Ascending aorta (tissue), 2 donors: ENCODE results near the gene GLI1. TPM values are rescaled to one million over a fixed set of nuclear protein-coding genes. Genes with fewer than 3 reads are reported as not detected.
"Not testable (repeated sequence)": the region's sequence is repeated elsewhere in the genome, so short reads cannot be mapped to it uniquely, and the experiment has no call there.

Experiments
- DNase-seq, 2 donors: peaks; one replicate each; pipeline ENCODE4 v3.0.0-alpha.2; 2019; ENCODE audit warnings: low spot score in 2 of 2
- H3K27ac ChIP-seq, 2 donors: fragments of 200-600 bp; sonication (generic); one replicate each; pipeline ENCODE4 v1.5.1; 2016 to 2017; ENCODE audit warnings: mild to moderate bottlenecking in 1 of 2
- H3K27me3 ChIP-seq: fragments of 200-600 bp; sonication (generic); one replicate; pipeline ENCODE4 v1.5.1; 2017
- H3K36me3 ChIP-seq, 2 donors: fragments of 200-600 bp; sonication (generic); one replicate each; pipeline ENCODE4 v1.5.1; 2016
- H3K4me1 ChIP-seq, 2 donors: fragments of 200-600 bp; sonication (generic); one replicate each; pipeline ENCODE4 v1.5.1; 2016 to 2017; ENCODE audit warnings: mild to moderate bottlenecking in 1 of 2
- H3K4me3 ChIP-seq, 2 donors: fragments of 200-600 bp; sonication (generic); one replicate each; pipeline ENCODE4 v1.5.1; 2016 to 2017; ENCODE audit warnings: mild to moderate bottlenecking in 1 of 2
- H3K9me3 ChIP-seq, 2 donors: fragments of 200-600 bp; sonication (generic); one replicate each; pipeline ENCODE4 v1.5.1; 2016
- intact Hi-C: fragments of 100-400 bp; cut with DNase I; formaldehyde crosslinking; loops from one replicate; pipeline ENCODE4 v1.15.1; 2023
- total RNA-seq: library from RNA; depleted of rRNA; stranded (reverse); fragments of >200 nt; gene quantifications from one replicate; pipeline ENCODE4 v1.1.0, GENCODE V29; 2016
- TF ChIP-seq, protein P1 (sequence below), 3 experiments: fragments of 200-600 bp in 2 of 3; fragments of 450-650 bp in 1 of 3; sonication (generic) in 2 of 3; IDR thresholded peaks; one replicate each; pipeline ENCODE4 v1.5.1; 2016 to 2019; ENCODE audit warnings: antibody characterized with exemption in 3 of 3, mild to moderate bottlenecking in 1 of 3, moderate library complexity in 1 of 3

GLI1 gene
- total RNA-seq, 1 donor from 2014 or later = 2.8 TPM

- peaks cover 0 to 14% of the 10 kb centered on the region in 2 donors for H3K36me3 ChIP-seq
- TF ChIP-seq, protein P1, sequence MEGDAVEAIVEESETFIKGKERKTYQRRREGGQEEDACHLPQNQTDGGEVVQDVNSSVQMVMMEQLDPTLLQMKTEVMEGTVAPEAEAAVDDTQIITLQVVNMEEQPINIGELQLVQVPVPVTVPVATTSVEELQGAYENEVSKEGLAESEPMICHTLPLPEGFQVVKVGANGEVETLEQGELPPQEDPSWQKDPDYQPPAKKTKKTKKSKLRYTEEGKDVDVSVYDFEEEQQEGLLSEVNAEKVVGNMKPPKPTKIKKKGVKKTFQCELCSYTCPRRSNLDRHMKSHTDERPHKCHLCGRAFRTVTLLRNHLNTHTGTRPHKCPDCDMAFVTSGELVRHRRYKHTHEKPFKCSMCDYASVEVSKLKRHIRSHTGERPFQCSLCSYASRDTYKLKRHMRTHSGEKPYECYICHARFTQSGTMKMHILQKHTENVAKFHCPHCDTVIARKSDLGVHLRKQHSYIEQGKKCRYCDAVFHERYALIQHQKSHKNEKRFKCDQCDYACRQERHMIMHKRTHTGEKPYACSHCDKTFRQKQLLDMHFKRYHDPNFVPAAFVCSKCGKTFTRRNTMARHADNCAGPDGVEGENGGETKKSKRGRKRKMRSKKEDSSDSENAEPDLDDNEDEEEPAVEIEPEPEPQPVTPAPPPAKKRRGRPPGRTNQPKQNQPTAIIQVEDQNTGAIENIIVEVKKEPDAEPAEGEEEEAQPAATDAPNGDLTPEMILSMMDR (IDR thresholded peaks at IDR 0.05) = no peak
- H3K9me3 ChIP-seq = no peaks in the 10 kb centered on the region
- H3K27ac ChIP-seq = peak overlapping the region in 1 of 2 donors; percentile 24
- H3K27me3 ChIP-seq = no peaks in the 10 kb centered on the region
- no peak for DNase-seq
- intact Hi-C loops = no loop called here
- no peak overlapping the region for H3K4me3 ChIP-seq
- peaks cover 0 to 13% of the 10 kb centered on the region in 2 donors for H3K4me1 ChIP-seq
Observed at GRCh38 chr12:57418255-57418654, 41.3 kb upstream of the GLI1 start.

- peaks cover 0 to 13% of the 10 kb centered on the region in 2 donors for H3K4me1 ChIP-seq
- DNase-seq = no peak
- H3K27ac ChIP-seq = no peak overlapping the region
- no peaks in the 10 kb centered on the region for H3K27me3 ChIP-seq
- intact Hi-C loops = no loop called here
- peaks cover 0 to 16% of the 10 kb centered on the region in 2 donors for H3K36me3 ChIP-seq
- no peaks in the 10 kb centered on the region for H3K9me3 ChIP-seq
- TF ChIP-seq, protein P1 (IDR thresholded peaks at IDR 0.05) = no peak
- H3K4me3 ChIP-seq = no peak overlapping the region
Observed at GRCh38 chr12:57419495-57419894, 40.1 kb upstream of the GLI1 start.

GRCh38 chr12:57420482-57420881 lies 39.1 kb upstream of the GLI1 start:
- intact Hi-C loops = no loop called here
- H3K36me3 ChIP-seq = peaks cover 0 to 21% of the 10 kb centered on the region in 2 donors
- H3K4me3 ChIP-seq = no peak overlapping the region
- no peak for DNase-seq
- H3K9me3 ChIP-seq = no peaks in the 10 kb centered on the region
- peaks cover 0 to 13% of the 10 kb centered on the region in 2 donors for H3K4me1 ChIP-seq
- TF ChIP-seq, protein P1 (IDR thresholded peaks at IDR 0.05) = no peak
- no peaks in the 10 kb centered on the region for H3K27me3 ChIP-seq
- H3K27ac ChIP-seq = no peak overlapping the region

GRCh38 chr12:57426948-57427347 lies 32.6 kb upstream of the GLI1 start:
- DNase-seq, H3K27me3 ChIP-seq, H3K4me3 ChIP-seq, intact Hi-C loops, H3K27ac ChIP-seq, H3K9me3 ChIP-seq, H3K4me1 ChIP-seq: not testable (repeated sequence)
- peaks cover 0 to 21% of the 10 kb centered on the region in 2 donors for H3K36me3 ChIP-seq

- DNase-seq = no peak
- TF ChIP-seq, protein P1 (IDR thresholded peaks at IDR 0.05) = no peak
- Histone ChIP-seq H3K9me3 (no peaks in the 10 kb centered on the region), H3K27ac (peak overlapping the region; percentile 94 to 100), H3K27me3 (no peaks in the 10 kb centered on the region), H3K4me1 (peaks cover 6 to 7% of the 10 kb centered on the region in 2 donors), H3K4me3 (no peak overlapping the region), H3K36me3 (peaks cover 0 to 6% of the 10 kb centered on the region in 2 donors)
- intact Hi-C loops = no loop called here
Observed at GRCh38 chr12:57428965-57429364, 30.6 kb upstream of the GLI1 start.

DNA sequence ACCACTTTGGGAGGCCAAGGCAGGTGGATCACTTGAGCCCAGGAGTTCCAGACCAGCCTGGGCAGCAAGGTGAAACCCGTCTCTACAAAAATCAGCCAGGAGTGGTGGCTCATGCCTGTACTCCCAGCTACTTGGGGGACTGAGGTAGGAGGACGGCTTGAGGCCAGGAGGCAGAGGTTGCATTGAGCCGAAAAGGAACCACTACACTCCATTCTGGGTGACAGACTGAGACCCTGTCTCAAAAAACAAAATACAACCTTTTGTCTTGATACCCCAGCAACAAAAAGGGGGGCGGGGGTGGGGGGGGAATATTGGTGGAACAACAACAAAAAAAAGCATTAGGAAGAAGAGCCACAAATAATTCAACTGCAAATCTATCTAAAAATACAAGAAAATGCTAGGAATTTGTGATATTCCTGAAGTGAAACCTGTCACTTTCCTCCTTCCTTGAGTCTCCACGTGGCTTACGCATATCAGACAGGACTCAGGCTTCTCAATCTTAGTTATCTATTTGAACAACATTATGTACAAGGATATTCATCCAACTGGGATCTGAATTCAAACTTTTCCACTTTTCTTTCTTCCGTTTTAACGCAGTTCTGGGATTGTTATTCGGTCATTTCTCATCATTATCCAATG lies 30.0 kb upstream of the GLI1 start:
- H3K4me3 ChIP-seq = peak overlapping the region; percentile 90 to 98
- TF ChIP-seq, protein P1 (IDR thresholded peaks at IDR 0.05) = no peak
- intact Hi-C loops = loop anchor here (1.0 kb wide), 1 partner anchor 23 kb away; no protein-coding TSS in a partner anchor
- H3K27me3 ChIP-seq = no peaks in the 10 kb centered on the region
- DNase-seq = no peak
- H3K36me3 ChIP-seq = peaks cover 0 to 6% of the 10 kb centered on the region in 2 donors
- peak overlapping the region; percentile 94 to 100 for H3K27ac ChIP-seq
- no peaks in the 10 kb centered on the region for H3K9me3 ChIP-seq
- peaks cover 6 to 7% of the 10 kb centered on the region in 2 donors for H3K4me1 ChIP-seq
